DMS53 (cell line): ENCODE measurements around the gene RUFY2.
"Not testable (repeated sequence)": the region's sequence is repeated elsewhere in the genome, so short reads cannot be mapped to it uniquely, and the experiment has no call there.

ENCODE experiments used
- DNase-seq: peaks from one replicate; lab custom pipeline; 2025; lab: John Stamatoyannopoulos, UW

The RUFY2 gene

GRCh38 chr10:68327889-68328786, 78.9 kb downstream of the RUFY2 start:
- DNase-seq = peak; percentile 94

GRCh38 chr10:68324396-68324795, 82.7 kb downstream of the RUFY2 start:
- not testable (repeated sequence) for DNase-seq

- no peak for DNase-seq
These were observed 88.6 kb downstream of the RUFY2 start for GRCh38 chr10:68318331-68319059.

GRCh38 chr10:68315582-68315981, 91.5 kb downstream of the RUFY2 start:
- no peak for DNase-seq

GRCh38 chr10:68314930-68315329, 92.1 kb downstream of the RUFY2 start:
- peak; percentile 17 for DNase-seq

- no peak for DNase-seq
These were observed 96.5 kb downstream of the RUFY2 start for GRCh38 chr10:68310531-68310930.

- DNase-seq = no peak
These were observed 101.2 kb downstream of the RUFY2 start for GRCh38 chr10:68305854-68306253.

GRCh38 chr10:68303849-68304412, 103.1 kb downstream of the RUFY2 start:
- DNase-seq = peak; percentile 90

- no peak for DNase-seq
These were observed 104.2 kb downstream of the RUFY2 start for GRCh38 chr10:68302871-68303270.

- DNase-seq = no peak
These were observed 104.6 kb downstream of the RUFY2 start for GRCh38 chr10:68302503-68302823.

- peak; percentile 80 for DNase-seq
These were observed 105.1 kb downstream of the RUFY2 start for GRCh38 chr10:68301790-68302502.

- no peak for DNase-seq
These were observed 105.8 kb downstream of the RUFY2 start for GRCh38 chr10:68301301-68301700.

- no peak for DNase-seq
These were observed 110.0 kb downstream of the RUFY2 start for GRCh38 chr10:68296843-68297663.
